Fibroblast of lung (primary cell): ENCODE results near the gene ZBTB16. TPM values are rescaled to one million over a fixed set of nuclear protein-coding genes. Genes with fewer than 3 reads are reported as not detected.

Experiments used
- DNase-seq, 2 donors: peaks; one replicate each; pipeline versions ENCODE4 v3.0.0 to v3.0.0-alpha.2; 2010; ENCODE audit warnings: low read depth in 2 of 2
- H2AFZ ChIP-seq: 2 replicates; pipeline ENCODE4 v1.5.1; 2012; ENCODE audit warnings: low read length, control low read depth, inconsistent platforms
- H3K27ac ChIP-seq: 2 replicates; pipeline ENCODE4 v1.5.1; 2011; ENCODE audit warnings: low read length, control low read depth; ENCODE audit not compliant: insufficient read depth
- H3K27me3 ChIP-seq: 2 replicates; pipeline ENCODE4 v1.5.1; 2011; ENCODE audit warnings: mild to moderate bottlenecking, low read length; ENCODE audit not compliant: control insufficient read depth, insufficient read depth
- H3K36me3 ChIP-seq: 2 replicates; pipeline ENCODE4 v1.5.1; 2011; ENCODE audit warnings: low read length; ENCODE audit not compliant: control insufficient read depth, insufficient read depth
- H3K4me1 ChIP-seq: 2 replicates; pipeline ENCODE4 v1.5.1; 2011; ENCODE audit warnings: low read length; ENCODE audit not compliant: control insufficient read depth, insufficient read depth; ENCODE audit errors: extremely low read depth
- H3K4me2 ChIP-seq: 2 replicates; pipeline ENCODE4 v1.5.1; 2011; ENCODE audit warnings: low read length, control low read depth; ENCODE audit not compliant: insufficient read depth; ENCODE audit errors: extremely low read depth
- H3K4me3 ChIP-seq, 4 experiments: fragments of 200-600 bp in 1 of 4; sonication (generic) in 1 of 4; replicated peaks in 1 of 4; 2 replicates each; pipeline ENCODE4 v1.5.1; 2011 to 2016; ENCODE audit warnings: low read length in 4 of 4, low read depth in 3 of 4, mild to moderate bottlenecking in 3 of 4, control low read depth in 2 of 4, inconsistent platforms in 1 of 4, mixed read lengths in 1 of 4; ENCODE audit not compliant: insufficient read depth in 1 of 4; ENCODE audit errors: control extremely low read depth in 1 of 4
- H3K79me2 ChIP-seq: 2 replicates; pipeline ENCODE4 v1.5.1; 2012; ENCODE audit warnings: mild to moderate bottlenecking, low read length, inconsistent platforms; ENCODE audit not compliant: control insufficient read depth, insufficient read depth
- H3K9ac ChIP-seq: 2 replicates; pipeline ENCODE4 v1.5.1; 2011; ENCODE audit warnings: mild to moderate bottlenecking, low read length, control low read depth; ENCODE audit not compliant: insufficient read depth
- H3K9me3 ChIP-seq: 2 replicates; pipeline ENCODE4 v1.5.1; 2012; ENCODE audit warnings: low read depth, low read length; ENCODE audit not compliant: control insufficient read depth, insufficient read depth
- H4K20me1 ChIP-seq: 2 replicates; pipeline ENCODE4 v1.5.1; 2011; ENCODE audit warnings: low read length; ENCODE audit not compliant: control insufficient read depth, insufficient read depth; ENCODE audit errors: extremely low read depth
- CTCF ChIP-seq, 2 donors: IDR thresholded peaks in 1 of 2; conservative IDR thresholded peaks in 1 of 2; 1 replicate in 1 of 2; 2 replicates in 1 of 2; pipeline ENCODE4 v1.5.1; 2011 to 2012; ENCODE audit warnings: low read length in 2 of 2, control low read depth in 1 of 2, inconsistent platforms in 1 of 2, low read depth in 1 of 2, mild to moderate bottlenecking in 1 of 2
- EZH2 ChIP-seq: IDR thresholded peaks from 2 replicates; pipeline ENCODE4 v1.5.1; 2012; ENCODE audit warnings: low read length, control low read depth, mild to moderate bottlenecking; ENCODE audit errors: missing control alignments
- polyA plus RNA-seq, 2 donors: library from polyadenylated mRNA; depleted of rRNA in 1 of 2; stranded (reverse) in 1 of 2; unstranded in 1 of 2; fragments of >200 nt; gene quantifications; 2 replicates each; pipeline ENCODE4 v1.2.1, GENCODE V29; 2011 to 2012; ENCODE audit warnings: missing spikeins in 1 of 2
- total RNA-seq: library from RNA; depleted of rRNA; stranded (reverse); fragments of >200 nt; gene quantifications from 2 replicates; pipeline ENCODE4 v1.2.1, GENCODE V29; 2014

Gene ZBTB16
- total and polyA plus RNA-seq, 2 donors (not counting 1 experiment from before 2014, with no cell fraction given) = not detected

- TF ChIP-seq EZH2 (no peak), CTCF (conservative IDR thresholded peaks at IDR 0.05 in 1 of 2, IDR thresholded peaks at IDR 0.05 in 1 of 2; ENCODE audit: low read depth in 1 of 2, low read length in 2 of 2) (no peak)
- H3K4me2 ChIP-seq = no peak overlapping the region
Observed at GRCh38 chr11:114033572-114033971, 25.9 kb upstream of the ZBTB16 start.

GRCh38 chr11:114034956-114035355, 24.6 kb upstream of the ZBTB16 start:
- no peak for DNase-seq
- Histone ChIP-seq H3K4me1 (no peaks in the 10 kb centered on the region), H2AFZ (no peak overlapping the region)

More at GRCh38 chr11:114033572-114033971, 25.9 kb upstream of the ZBTB16 start:
- H3K27ac ChIP-seq = no peak overlapping the region
- no peaks in the 10 kb centered on the region for H3K4me1 ChIP-seq
- no peak for DNase-seq
- H2AFZ ChIP-seq = no peak overlapping the region
- H3K9me3 ChIP-seq = no peaks in the 10 kb centered on the region
- H3K36me3 ChIP-seq = no peaks in the 10 kb centered on the region
- no peak overlapping the region for H3K9ac ChIP-seq
- no peaks in the 10 kb centered on the region for H4K20me1 ChIP-seq
- H3K79me2 ChIP-seq = no peaks in the 10 kb centered on the region
- H3K4me3 ChIP-seq = no peak overlapping the region
- no peaks in the 10 kb centered on the region for H3K27me3 ChIP-seq

GRCh38 chr11:114036147-114036811, 23.2 kb upstream of the ZBTB16 start:
- H3K36me3 ChIP-seq = no peaks in the 10 kb centered on the region
- H2AFZ ChIP-seq = no peak overlapping the region
- H3K79me2 ChIP-seq = no peaks in the 10 kb centered on the region
- no peaks in the 10 kb centered on the region for H4K20me1 ChIP-seq
- H3K4me1 ChIP-seq = no peaks in the 10 kb centered on the region
- H3K9ac ChIP-seq = no peak overlapping the region
- H3K9me3 ChIP-seq = no peaks in the 10 kb centered on the region
- H3K4me2 ChIP-seq = peak overlapping the region; percentile 70
- TF ChIP-seq CTCF (conservative IDR thresholded peaks at IDR 0.05 in 1 of 2, IDR thresholded peaks at IDR 0.05 in 1 of 2; ENCODE audit: low read depth in 1 of 2, low read length in 2 of 2) (peak; percentile 61 to 70), EZH2 (no peak)
- H3K27ac ChIP-seq = no peak overlapping the region
- peak overlapping the region in 3 of 4 experiments; percentile 31 to 48 (median 42) for H3K4me3 ChIP-seq
- DNase-seq = peak; percentile 19 to 86
- H3K27me3 ChIP-seq = no peaks in the 10 kb centered on the region

More at GRCh38 chr11:114034956-114035355, 24.6 kb upstream of the ZBTB16 start:
- Histone ChIP-seq H3K4me3 (no peak overlapping the region), H3K9ac (no peak overlapping the region), H3K36me3 (no peaks in the 10 kb centered on the region), H3K79me2 (no peaks in the 10 kb centered on the region), H3K27ac (no peak overlapping the region), H4K20me1 (no peaks in the 10 kb centered on the region), H3K27me3 (no peaks in the 10 kb centered on the region), H3K9me3 (no peaks in the 10 kb centered on the region), H3K4me2 (no peak overlapping the region)
- TF ChIP-seq EZH2 (no peak), CTCF (conservative IDR thresholded peaks at IDR 0.05 in 1 of 2, IDR thresholded peaks at IDR 0.05 in 1 of 2; ENCODE audit: low read depth in 1 of 2, low read length in 2 of 2) (no peak)
